ENCODE data around the gene OGFR. TPM values are rescaled to one million over a fixed set of nuclear protein-coding genes. Genes with fewer than 3 reads are reported as not detected.

Gene OGFR
- polyA plus RNA-seq, 1 experiment, result 19.7 TPM

GRCh38 chr20:62825986-62826645, 21.5 kb downstream of the OGFR start:
- no peak for DNase-seq (ENCODE audit: low read depth, low spot score)
- Histone ChIP-seq H3K4me3 (ENCODE audit: low read depth, low read length) (no peak overlapping the region), H3K9me3 (ENCODE audit: control insufficient read depth, insufficient read depth, low read length) (no peaks in the 10 kb centered on the region), H3K27ac (ENCODE audit: low read depth, low read length) (no peak overlapping the region), H3K27me3 (ENCODE audit: control insufficient read depth, insufficient read depth, low read length) (no peaks in the 10 kb centered on the region)
- no peak for TF ChIP-seq CTCF (IDR thresholded peaks at IDR 0.05; ENCODE audit: low read depth, low read length)
- ChIA-PET CTCF (no interaction called here), POLR2A (no interaction called here)

- no peak for TF ChIP-seq CTCF (IDR thresholded peaks at IDR 0.05; ENCODE audit: low read depth, low read length)
- POLR2A ChIA-PET, result no interaction called here
- no peak for DNase-seq (ENCODE audit: low read depth, low spot score)
- Histone ChIP-seq H3K27ac (ENCODE audit: low read depth, low read length) (no peak overlapping the region), H3K9me3 (ENCODE audit: control insufficient read depth, insufficient read depth, low read length) (no peaks in the 10 kb centered on the region), H3K27me3 (ENCODE audit: control insufficient read depth, insufficient read depth, low read length) (no peaks in the 10 kb centered on the region), H3K4me3 (ENCODE audit: low read depth, low read length) (no peak overlapping the region)
- CTCF ChIA-PET, result no interaction called here
These were observed 22.1 kb downstream of the OGFR start for GRCh38 chr20:62826646-62827310.

GRCh38 chr20:62827311-62828038, 22.8 kb downstream of the OGFR start:
- H3K27me3 ChIP-seq (ENCODE audit: control insufficient read depth, insufficient read depth, low read length), result no peaks in the 10 kb centered on the region
- no peak for TF ChIP-seq CTCF (IDR thresholded peaks at IDR 0.05; ENCODE audit: low read depth, low read length)
- no peak for DNase-seq (ENCODE audit: low read depth, low spot score)
- H3K9me3 ChIP-seq (ENCODE audit: control insufficient read depth, insufficient read depth, low read length), result no peaks in the 10 kb centered on the region
- no peak overlapping the region for H3K4me3 ChIP-seq (ENCODE audit: low read depth, low read length)
- ChIA-PET CTCF (no interaction called here), POLR2A (no interaction called here)
- no peak overlapping the region for H3K27ac ChIP-seq (ENCODE audit: low read depth, low read length)

- CTCF ChIA-PET, result no interaction called here
- Histone ChIP-seq H3K27ac (ENCODE audit: low read depth, low read length) (no peak overlapping the region), H3K4me3 (ENCODE audit: low read depth, low read length) (no peak overlapping the region), H3K27me3 (ENCODE audit: control insufficient read depth, insufficient read depth, low read length) (no peaks in the 10 kb centered on the region), H3K9me3 (ENCODE audit: control insufficient read depth, insufficient read depth, low read length) (no peaks in the 10 kb centered on the region)
- no peak for TF ChIP-seq CTCF (IDR thresholded peaks at IDR 0.05; ENCODE audit: low read depth, low read length)
- no peak for DNase-seq (ENCODE audit: low read depth, low spot score)
- POLR2A ChIA-PET, result no interaction called here
These were observed 23.4 kb downstream of the OGFR start for GRCh38 chr20:62828051-62828450.
